Measurements from ENCODE around the gene BCL7B. TPM values are rescaled to one million over a fixed set of nuclear protein-coding genes. Genes with fewer than 3 reads are reported as not detected.

The BCL7B gene
- total and polyA plus RNA-seq, 2 experiments from 2014 or later: 17.0 to 18.2 TPM

DNA sequence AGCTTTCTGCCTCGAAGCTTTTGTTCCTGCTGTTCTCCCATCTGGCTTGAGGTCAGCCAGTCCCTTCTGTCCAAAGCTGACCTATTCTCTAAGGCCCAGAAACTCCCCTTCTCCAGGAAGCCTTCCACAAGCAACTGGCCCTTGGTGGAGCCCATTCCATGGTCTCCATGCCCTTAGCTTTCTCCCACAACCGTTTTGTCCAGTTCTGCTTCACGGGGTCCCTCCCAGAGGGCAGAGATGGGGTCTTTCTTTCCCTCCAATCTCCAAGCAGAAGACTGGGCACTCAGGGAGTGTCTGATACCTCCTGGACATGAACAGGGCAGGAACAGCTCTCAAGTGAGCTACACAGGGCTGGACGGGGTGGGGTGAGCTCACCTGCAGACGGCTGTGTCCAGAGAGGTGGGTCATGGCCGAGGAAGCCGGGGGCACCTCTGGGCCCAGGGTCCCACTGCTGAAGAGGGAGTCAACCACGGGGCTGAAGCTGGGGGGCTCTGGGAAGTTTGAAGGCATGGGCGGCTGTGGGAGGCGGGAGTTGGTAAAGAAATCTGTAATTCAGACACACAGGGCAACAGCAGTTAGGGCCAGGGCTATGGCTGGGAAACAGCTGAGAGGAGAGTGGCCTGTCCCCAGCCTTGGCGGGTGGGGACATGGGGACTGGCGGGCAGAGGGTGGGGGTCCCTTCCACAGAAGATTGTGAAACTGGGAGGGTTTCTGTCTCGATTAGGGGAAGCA, 41.8 kb upstream of the BCL7B start (continued):
- TF ChIP-seq NANOG (IDR thresholded peaks at IDR 0.05; ENCODE audit: borderline replicate concordance) (no peak), POLR2AphosphoS5 (IDR thresholded peaks at IDR 0.05; ENCODE audit: low read depth) (no peak), CREB1 (CRISPR knock-in tag; IDR thresholded peaks at IDR 0.05; ENCODE audit: low read depth) (no peak), EZH2 (IDR thresholded peaks at IDR 0.05; ENCODE audit: low read depth, unreplicated experiment) (no peak), STAT1 (IDR thresholded peaks at IDR 0.05; ENCODE audit: unreplicated experiment) (no peak), ZNF114 (CRISPR knock-in tag; IDR thresholded peaks at IDR 0.05) (no peak), JUNB (IDR thresholded peaks at IDR 0.05; ENCODE audit: unreplicated experiment) (no peak), EZH2phosphoT487 (IDR thresholded peaks at IDR 0.05; ENCODE audit: unreplicated experiment) (no peak), ZNF331 (CRISPR knock-in tag; IDR thresholded peaks at IDR 0.05; ENCODE audit: low read depth) (no peak)
- TF ChIP-seq, protein P1, sequence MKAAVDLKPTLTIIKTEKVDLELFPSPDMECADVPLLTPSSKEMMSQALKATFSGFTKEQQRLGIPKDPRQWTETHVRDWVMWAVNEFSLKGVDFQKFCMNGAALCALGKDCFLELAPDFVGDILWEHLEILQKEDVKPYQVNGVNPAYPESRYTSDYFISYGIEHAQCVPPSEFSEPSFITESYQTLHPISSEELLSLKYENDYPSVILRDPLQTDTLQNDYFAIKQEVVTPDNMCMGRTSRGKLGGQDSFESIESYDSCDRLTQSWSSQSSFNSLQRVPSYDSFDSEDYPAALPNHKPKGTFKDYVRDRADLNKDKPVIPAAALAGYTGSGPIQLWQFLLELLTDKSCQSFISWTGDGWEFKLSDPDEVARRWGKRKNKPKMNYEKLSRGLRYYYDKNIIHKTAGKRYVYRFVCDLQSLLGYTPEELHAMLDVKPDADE (IDR thresholded peaks at IDR 0.05): no peak
- TF ChIP-seq, protein P2, sequence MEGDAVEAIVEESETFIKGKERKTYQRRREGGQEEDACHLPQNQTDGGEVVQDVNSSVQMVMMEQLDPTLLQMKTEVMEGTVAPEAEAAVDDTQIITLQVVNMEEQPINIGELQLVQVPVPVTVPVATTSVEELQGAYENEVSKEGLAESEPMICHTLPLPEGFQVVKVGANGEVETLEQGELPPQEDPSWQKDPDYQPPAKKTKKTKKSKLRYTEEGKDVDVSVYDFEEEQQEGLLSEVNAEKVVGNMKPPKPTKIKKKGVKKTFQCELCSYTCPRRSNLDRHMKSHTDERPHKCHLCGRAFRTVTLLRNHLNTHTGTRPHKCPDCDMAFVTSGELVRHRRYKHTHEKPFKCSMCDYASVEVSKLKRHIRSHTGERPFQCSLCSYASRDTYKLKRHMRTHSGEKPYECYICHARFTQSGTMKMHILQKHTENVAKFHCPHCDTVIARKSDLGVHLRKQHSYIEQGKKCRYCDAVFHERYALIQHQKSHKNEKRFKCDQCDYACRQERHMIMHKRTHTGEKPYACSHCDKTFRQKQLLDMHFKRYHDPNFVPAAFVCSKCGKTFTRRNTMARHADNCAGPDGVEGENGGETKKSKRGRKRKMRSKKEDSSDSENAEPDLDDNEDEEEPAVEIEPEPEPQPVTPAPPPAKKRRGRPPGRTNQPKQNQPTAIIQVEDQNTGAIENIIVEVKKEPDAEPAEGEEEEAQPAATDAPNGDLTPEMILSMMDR (conservative IDR thresholded peaks at IDR 0.05; ENCODE audit: low read depth in 2 of 2): no peak
- TF ChIP-seq, protein P3, sequence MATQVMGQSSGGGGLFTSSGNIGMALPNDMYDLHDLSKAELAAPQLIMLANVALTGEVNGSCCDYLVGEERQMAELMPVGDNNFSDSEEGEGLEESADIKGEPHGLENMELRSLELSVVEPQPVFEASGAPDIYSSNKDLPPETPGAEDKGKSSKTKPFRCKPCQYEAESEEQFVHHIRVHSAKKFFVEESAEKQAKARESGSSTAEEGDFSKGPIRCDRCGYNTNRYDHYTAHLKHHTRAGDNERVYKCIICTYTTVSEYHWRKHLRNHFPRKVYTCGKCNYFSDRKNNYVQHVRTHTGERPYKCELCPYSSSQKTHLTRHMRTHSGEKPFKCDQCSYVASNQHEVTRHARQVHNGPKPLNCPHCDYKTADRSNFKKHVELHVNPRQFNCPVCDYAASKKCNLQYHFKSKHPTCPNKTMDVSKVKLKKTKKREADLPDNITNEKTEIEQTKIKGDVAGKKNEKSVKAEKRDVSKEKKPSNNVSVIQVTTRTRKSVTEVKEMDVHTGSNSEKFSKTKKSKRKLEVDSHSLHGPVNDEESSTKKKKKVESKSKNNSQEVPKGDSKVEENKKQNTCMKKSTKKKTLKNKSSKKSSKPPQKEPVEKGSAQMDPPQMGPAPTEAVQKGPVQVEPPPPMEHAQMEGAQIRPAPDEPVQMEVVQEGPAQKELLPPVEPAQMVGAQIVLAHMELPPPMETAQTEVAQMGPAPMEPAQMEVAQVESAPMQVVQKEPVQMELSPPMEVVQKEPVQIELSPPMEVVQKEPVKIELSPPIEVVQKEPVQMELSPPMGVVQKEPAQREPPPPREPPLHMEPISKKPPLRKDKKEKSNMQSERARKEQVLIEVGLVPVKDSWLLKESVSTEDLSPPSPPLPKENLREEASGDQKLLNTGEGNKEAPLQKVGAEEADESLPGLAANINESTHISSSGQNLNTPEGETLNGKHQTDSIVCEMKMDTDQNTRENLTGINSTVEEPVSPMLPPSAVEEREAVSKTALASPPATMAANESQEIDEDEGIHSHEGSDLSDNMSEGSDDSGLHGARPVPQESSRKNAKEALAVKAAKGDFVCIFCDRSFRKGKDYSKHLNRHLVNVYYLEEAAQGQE (IDR thresholded peaks at IDR 0.05; ENCODE audit: unreplicated experiment): no peak
